Gastrocnemius medialis (tissue), 4 donors: ENCODE data around the gene C10orf120.

ENCODE experiments used
- POLR2A ChIP-seq, 2 donors: fragments of 450-650 bp; IDR thresholded peaks; one replicate each; pipeline ENCODE4 v1.6.1; 2017; ENCODE audit warnings: antibody characterized with exemption in 2 of 2, mild to moderate bottlenecking in 2 of 2, moderate library complexity in 2 of 2
- TF ChIP-seq, protein P1 (sequence below), 5 experiments: fragments of 450-650 bp in 3 of 5; fragments of 200-600 bp in 2 of 5; sonication (generic) in 2 of 5; IDR thresholded peaks in 4 of 5; conservative IDR thresholded peaks in 1 of 5; 1 replicate in 4 of 5; 2 replicates in 1 of 5; pipeline ENCODE4 v1.5.1; 2016 to 2019; ENCODE audit warnings: antibody characterized with exemption in 5 of 5, mild to moderate bottlenecking in 3 of 5, moderate library complexity in 3 of 5

DNA sequence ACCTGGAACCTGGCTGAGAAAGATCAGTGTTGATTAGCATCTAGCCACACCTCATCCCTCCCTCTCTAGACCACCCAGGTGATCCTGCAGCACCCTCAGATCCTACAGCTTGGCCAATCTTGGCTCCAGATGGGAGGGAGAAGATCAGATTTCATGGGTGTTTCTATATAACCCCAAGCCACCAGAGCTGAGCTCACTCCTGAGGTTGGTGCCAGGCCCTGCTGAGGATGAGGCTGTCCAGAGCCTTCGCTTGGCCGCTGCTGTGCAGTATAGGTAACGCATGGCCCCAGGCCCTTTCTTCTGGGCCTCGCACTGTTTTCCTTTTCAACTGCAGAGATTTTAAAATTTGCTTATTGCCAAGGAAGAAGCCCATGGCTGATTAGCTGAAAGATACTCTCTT lies 27.0 kb downstream of the C10orf120 start:
- TF ChIP-seq, protein P1, sequence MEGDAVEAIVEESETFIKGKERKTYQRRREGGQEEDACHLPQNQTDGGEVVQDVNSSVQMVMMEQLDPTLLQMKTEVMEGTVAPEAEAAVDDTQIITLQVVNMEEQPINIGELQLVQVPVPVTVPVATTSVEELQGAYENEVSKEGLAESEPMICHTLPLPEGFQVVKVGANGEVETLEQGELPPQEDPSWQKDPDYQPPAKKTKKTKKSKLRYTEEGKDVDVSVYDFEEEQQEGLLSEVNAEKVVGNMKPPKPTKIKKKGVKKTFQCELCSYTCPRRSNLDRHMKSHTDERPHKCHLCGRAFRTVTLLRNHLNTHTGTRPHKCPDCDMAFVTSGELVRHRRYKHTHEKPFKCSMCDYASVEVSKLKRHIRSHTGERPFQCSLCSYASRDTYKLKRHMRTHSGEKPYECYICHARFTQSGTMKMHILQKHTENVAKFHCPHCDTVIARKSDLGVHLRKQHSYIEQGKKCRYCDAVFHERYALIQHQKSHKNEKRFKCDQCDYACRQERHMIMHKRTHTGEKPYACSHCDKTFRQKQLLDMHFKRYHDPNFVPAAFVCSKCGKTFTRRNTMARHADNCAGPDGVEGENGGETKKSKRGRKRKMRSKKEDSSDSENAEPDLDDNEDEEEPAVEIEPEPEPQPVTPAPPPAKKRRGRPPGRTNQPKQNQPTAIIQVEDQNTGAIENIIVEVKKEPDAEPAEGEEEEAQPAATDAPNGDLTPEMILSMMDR (IDR thresholded peaks at IDR 0.05 in 4 of 5, conservative IDR thresholded peaks at IDR 0.05 in 1 of 5) = no peak
- TF ChIP-seq POLR2A (IDR thresholded peaks at IDR 0.05) = no peak
